Measurements from ENCODE around the gene PCYT2.

- TF ChIP-seq, protein P1, sequence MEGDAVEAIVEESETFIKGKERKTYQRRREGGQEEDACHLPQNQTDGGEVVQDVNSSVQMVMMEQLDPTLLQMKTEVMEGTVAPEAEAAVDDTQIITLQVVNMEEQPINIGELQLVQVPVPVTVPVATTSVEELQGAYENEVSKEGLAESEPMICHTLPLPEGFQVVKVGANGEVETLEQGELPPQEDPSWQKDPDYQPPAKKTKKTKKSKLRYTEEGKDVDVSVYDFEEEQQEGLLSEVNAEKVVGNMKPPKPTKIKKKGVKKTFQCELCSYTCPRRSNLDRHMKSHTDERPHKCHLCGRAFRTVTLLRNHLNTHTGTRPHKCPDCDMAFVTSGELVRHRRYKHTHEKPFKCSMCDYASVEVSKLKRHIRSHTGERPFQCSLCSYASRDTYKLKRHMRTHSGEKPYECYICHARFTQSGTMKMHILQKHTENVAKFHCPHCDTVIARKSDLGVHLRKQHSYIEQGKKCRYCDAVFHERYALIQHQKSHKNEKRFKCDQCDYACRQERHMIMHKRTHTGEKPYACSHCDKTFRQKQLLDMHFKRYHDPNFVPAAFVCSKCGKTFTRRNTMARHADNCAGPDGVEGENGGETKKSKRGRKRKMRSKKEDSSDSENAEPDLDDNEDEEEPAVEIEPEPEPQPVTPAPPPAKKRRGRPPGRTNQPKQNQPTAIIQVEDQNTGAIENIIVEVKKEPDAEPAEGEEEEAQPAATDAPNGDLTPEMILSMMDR (IDR thresholded peaks at IDR 0.05), result no peak
- TF ChIP-seq POLR2A (IDR thresholded peaks at IDR 0.05; ENCODE audit: low read depth), result no peak
These were observed 20.5 kb downstream of the PCYT2 start for GRCh38 chr17:81890447-81891302.

All from esophagus muscularis mucosa (tissue), 3 donors.